Activated CD4-positive, CD25-positive, alpha-beta regulatory T cell (primary cell): ENCODE results near the gene CFC1.
"Not testable (repeated sequence)": the region's sequence is repeated elsewhere in the genome, so short reads cannot be mapped to it uniquely, and the experiment has no call there.

Experiments
- DNase-seq, 4 experiments: peaks; one replicate each; lab custom pipeline; 2025; lab: John Stamatoyannopoulos, UW

Gene CFC1

DNA sequence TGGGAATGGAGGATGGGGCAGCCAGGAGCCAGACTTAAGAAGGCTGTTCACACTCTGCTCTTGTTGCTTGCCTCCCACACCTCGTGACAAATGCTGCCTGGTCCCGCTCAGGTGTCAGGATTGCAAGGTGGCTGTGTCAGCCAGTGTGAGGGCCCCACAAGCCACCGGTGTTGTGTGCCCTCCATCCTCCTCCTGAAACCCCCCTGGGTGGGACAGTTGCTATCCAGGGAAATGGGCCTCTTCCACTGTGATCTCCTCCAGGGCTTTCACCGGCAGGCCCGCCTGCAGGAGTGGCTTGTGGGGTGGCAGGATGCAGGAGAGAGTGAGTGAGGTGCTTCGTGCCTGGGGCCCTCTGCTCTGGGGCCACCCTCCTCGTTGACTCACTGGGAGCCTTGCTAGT lies 16.4 kb downstream of the CFC1 start:
- DNase-seq: not testable (repeated sequence)

DNA sequence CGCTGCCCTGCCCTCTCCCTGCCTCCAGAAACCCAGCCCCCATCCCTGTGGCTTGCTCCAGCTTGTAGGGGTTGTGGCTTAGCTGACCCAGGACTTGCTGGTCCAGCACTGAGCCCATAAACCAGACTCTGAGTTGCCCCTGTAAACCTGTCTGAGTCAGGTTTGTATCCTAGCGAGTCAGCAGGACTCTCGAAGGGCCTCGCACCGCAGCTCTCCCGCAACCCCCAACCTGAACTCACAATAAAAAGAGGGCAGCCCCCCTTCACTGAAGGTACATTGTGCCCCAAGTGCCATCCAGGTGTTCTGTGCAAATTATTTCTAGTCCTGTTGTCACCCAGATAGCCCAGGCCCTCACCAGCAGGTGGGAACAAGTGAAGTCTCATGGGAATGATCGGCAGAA lies 17.9 kb downstream of the CFC1 start:
- not testable (repeated sequence) for DNase-seq

DNA sequence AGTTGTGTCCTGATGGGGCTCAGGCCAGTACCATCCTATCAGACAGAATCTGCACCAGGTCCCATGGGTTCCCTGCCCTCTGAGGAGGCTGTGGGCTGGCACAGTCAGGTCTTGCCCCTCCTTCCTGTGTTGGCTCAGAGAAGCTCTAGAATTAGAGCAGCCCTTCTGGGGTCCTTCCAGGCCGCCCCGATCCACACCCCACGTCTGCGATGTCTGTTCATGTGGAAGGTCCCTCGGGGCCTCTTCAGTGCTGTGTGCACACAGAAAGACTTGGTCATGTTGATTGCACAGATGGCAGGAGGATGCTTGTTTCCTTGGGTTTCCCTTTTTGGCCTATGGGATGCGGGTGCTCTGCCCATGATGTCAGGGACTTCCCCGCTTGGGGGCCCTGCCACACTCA lies 20.3 kb downstream of the CFC1 start:
- not testable (repeated sequence) for DNase-seq

DNA sequence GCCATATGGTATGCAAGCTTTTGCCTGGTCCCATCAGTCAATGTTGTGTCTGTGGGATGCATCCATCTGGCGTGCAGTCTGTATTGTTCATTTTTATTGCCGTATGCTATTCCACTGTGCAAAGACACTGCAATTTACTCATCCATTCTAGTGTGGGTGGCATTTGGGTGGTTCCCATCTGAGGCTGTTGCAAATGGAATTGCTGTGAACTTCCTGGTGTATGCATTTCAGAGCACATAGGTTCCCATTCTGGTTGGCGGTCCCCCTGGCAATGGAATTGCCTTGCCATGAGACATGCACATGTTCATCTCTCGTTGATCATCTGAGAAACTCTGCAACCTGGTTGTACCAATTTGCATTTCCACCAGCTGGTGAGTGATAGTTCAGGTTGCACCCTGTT lies 21.8 kb downstream of the CFC1 start:
- DNase-seq: not testable (repeated sequence)

DNA sequence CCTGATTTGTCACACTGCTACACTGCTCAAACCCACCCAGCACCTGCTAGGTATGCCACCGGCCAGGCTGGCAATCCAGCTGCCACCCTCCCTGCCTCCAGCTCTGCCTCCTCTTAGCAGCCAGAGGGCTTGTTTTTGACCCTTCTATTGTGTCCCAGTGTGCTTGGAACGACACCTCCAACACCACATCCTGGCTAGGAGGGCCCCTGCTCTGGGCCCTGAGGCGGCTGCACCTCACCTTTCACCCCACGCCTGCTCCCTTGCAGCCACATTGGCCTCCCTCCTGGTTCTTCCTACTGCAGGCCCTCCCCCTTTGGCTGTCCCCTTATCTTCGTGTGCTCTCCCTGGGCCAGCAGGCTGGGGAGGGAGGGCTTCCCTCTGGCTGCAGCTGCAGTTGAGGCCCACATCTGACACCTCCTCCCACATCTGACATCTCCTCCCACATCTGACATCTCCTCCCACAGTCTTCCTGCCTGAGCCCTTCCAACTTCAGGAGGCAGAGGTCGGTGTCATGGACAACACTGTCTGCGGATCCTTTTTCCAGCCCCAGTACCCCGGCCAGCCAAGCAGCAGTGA lies 23.1 kb downstream of the CFC1 start:
- DNase-seq: not testable (repeated sequence)

DNA sequence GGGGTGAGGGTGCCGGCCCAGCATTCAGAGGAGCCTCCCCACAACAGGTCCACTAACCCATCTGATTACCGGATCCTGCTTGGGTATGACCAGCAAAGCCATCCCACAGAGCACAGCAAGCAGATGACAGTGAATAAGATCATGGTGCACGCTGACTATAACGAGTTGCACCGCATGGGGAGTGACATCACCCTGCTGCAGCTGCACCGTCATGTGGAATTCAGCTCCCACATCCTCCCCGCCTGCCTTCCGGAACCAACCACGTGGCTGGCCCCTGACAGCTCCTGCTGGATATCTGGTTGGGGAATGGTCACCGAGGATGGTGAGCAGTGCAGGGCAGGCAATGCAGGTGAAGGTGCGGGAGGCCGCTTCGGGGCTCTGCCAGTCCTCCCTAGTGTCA lies 25.1 kb downstream of the CFC1 start:
- DNase-seq: not testable (repeated sequence)

DNA sequence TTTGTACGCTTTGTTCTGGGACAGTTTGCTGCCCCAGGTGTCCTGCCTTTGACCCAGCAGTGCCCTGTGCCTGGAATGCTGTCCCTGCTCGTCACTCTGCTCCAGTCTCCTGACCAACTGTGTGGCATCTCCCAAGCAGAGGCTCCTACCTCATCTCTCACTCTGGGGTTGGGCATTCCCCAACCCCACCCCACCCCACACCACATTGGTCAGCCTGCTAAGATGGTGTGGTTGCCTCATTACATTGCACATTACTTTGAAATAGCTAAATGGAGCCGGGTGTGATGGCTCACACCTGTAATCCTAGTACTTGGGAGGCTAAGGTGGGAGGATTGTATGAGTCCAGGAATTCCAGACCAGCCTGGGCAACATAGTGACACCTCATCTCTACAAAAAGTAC lies 27.4 kb downstream of the CFC1 start:
- not testable (repeated sequence) for DNase-seq

DNA sequence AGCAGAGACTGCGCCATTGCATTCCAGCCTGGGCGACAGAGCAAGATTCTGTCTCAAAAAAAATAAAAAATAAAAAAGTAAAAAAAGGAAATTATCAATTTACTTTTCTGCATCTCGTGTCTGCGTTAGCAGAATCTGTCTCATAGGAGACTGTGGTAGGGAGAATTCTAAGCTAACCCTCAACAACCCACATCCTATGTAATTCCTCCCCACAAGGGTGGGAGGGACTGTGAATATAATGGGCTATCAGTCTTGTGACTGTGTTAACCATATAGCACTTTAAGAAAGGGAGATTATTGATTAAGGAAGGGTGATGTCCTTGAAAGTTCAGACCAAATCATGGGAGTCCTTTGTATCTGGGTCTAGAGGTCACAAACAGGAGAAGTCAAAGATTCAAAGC lies 33.2 kb downstream of the CFC1 start:
- DNase-seq: not testable (repeated sequence)

DNA sequence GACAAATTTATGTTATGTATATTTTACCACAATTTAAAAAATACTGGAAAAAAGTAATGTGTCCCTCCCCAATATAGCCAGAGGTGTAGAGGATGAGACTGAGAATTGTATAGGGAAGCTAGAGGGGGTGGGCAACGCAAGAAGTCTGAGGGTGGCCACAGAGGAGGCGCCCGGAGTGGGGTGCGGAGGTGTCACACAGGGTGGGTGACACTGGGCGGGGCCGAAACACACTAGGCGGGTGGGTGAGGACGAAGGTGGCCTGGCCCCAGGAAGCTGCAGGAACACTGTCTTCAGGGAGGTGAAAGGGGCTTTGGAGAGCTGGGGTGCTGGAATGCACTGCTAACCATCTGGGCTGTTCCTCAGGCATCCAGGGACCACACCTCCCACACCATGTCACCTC lies 42.9 kb downstream of the CFC1 start:
- not testable (repeated sequence) for DNase-seq

DNA sequence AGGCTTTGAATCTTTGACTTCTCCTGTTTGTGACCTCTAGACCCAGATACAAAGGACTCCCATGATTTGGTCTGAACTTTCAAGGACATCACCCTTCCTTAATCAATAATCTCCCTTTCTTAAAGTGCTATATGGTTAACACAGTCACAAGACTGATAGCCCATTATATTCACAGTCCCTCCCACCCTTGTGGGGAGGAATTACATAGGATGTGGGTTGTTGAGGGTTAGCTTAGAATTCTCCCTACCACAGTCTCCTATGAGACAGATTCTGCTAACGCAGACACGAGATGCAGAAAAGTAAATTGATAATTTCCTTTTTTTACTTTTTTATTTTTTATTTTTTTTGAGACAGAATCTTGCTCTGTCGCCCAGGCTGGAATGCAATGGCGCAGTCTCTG lies 45.2 kb downstream of the CFC1 start:
- DNase-seq: not testable (repeated sequence)

DNA sequence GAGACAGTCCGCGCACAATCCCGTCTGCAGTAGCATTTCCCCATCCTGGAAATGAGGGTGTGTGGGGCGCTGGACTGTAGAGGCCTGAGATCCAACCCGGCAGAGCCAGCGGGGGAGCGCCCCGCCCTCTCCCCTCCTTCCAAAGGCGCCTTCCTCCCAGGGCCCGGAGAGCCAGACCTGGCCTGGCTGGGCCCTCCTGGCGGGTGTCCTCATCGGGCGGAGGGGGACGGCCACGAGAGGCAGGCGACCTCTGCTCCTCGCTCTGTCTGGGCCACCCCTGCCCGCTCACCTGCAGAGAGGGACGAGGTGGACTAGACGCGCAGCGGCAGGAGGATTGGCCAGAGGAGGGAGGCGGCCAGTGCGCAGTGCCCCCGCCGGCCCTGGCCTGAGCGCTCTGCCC lies 49.9 kb downstream of the CFC1 start:
- not testable (repeated sequence) for DNase-seq

DNA sequence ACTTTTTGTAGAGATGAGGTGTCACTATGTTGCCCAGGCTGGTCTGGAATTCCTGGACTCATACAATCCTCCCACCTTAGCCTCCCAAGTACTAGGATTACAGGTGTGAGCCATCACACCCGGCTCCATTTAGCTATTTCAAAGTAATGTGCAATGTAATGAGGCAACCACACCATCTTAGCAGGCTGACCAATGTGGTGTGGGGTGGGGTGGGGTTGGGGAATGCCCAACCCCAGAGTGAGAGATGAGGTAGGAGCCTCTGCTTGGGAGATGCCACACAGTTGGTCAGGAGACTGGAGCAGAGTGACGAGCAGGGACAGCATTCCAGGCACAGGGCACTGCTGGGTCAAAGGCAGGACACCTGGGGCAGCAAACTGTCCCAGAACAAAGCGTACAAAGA lies 51.0 kb downstream of the CFC1 start:
- DNase-seq: not testable (repeated sequence)

DNA sequence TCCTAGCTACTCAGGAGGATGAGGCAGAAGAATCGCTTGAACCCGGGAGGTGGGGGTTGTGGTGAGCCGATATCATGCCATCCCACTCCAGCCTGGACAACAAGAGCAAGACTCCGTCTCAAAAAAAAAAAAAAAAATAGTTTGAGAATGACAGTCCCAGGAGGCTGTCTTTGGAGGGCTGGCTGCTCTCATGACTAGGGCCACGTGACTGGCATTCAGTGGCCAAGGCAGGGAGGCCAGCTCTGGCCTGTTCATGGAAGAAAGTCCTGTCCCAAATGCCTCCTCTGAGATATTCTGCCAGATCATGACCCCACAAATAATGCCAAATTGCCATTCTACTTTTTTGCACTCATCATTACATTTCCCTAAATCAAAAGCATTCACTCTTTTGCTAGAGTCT lies 54.4 kb downstream of the CFC1 start:
- not testable (repeated sequence) for DNase-seq

DNA sequence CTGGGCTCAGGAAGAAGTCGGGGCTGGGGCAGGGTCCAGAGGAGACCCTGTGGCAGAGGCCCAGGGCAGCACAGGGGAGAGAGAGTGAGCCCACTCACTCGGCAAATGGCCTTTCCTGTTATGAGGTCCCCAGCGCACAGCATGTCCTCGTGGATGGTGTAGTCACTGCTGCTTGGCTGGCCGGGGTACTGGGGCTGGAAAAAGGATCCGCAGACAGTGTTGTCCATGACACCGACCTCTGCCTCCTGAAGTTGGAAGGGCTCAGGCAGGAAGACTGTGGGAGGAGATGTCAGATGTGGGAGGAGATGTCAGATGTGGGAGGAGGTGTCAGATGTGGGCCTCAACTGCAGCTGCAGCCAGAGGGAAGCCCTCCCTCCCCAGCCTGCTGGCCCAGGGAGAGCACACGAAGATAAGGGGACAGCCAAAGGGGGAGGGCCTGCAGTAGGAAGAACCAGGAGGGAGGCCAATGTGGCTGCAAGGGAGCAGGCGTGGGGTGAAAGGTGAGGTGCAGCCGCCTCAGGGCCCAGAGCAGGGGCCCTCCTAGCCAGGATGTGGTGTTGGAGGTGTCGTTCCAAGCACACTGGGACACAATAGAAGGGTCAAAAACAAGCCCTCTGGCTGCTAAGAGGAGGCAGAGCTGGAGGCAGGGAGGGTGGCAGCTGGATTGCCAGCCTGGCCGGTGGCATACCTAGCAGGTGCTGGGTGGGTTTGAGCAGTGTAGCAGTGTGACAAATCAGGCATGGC lies 55.4 kb downstream of the CFC1 start:
- DNase-seq: not testable (repeated sequence)

DNA sequence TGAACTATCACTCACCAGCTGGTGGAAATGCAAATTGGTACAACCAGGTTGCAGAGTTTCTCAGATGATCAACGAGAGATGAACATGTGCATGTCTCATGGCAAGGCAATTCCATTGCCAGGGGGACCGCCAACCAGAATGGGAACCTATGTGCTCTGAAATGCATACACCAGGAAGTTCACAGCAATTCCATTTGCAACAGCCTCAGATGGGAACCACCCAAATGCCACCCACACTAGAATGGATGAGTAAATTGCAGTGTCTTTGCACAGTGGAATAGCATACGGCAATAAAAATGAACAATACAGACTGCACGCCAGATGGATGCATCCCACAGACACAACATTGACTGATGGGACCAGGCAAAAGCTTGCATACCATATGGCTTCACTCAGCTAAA lies 56.6 kb downstream of the CFC1 start:
- DNase-seq: not testable (repeated sequence)
